HepG2 (cell line): ENCODE results near the gene GTF2H4. TPM values are rescaled to one million over a fixed set of nuclear protein-coding genes. Genes with fewer than 3 reads are reported as not detected.

Experiments
- AFF4 ChIP-seq: sonication (generic); formaldehyde crosslinking; IDR thresholded peaks from 2 replicates; pipeline ENCODE4 v1.4.0; 2020; ENCODE audit warnings: missing genetic modification reagents
- AGO1 ChIP-seq: fragments of 200-400 bp; formaldehyde crosslinking; IDR thresholded peaks from 2 replicates; pipeline ENCODE4 v1.6.1; 2017; ENCODE audit warnings: mild to moderate bottlenecking, low read depth, low read length, moderate library complexity; ENCODE audit not compliant: poor library complexity, severe bottlenecking
- ARID2 ChIP-seq: sonication (generic); formaldehyde crosslinking; IDR thresholded peaks from 2 replicates; pipeline ENCODE4 v1.8.1; 2022; ENCODE audit warnings: mild to moderate bottlenecking, missing genetic modification reagents, borderline replicate concordance
- EP300 ChIP-seq, 3 experiments: sonication (generic) in 1 of 3; formaldehyde crosslinking in 1 of 3; IDR thresholded peaks; 2 replicates each; pipeline versions ENCODE4 v1.5.1 to v1.6.1; 2011 to 2020; ENCODE audit warnings: low read depth in 2 of 3, low read length in 2 of 3, borderline replicate concordance in 1 of 3, improper control_type of control experiment in 1 of 3, mild to moderate bottlenecking in 1 of 3, missing genetic modification reagents in 1 of 3, moderate library complexity in 1 of 3
- KLF15 ChIP-seq: sonication (generic); formaldehyde crosslinking; IDR thresholded peaks from 2 replicates; pipeline ENCODE4 v1.8.1; 2023; ENCODE audit warnings: borderline replicate concordance, mild to moderate bottlenecking, inconsistent platforms, missing genetic modification reagents, mixed read lengths
- MEIS2 ChIP-seq: sonication (generic); formaldehyde crosslinking; IDR thresholded peaks from 2 replicates; pipeline ENCODE4 v1.9.0; 2021; ENCODE audit warnings: mild to moderate bottlenecking, missing genetic modification reagents
- SOX5 ChIP-seq: IDR thresholded peaks from 2 replicates; pipeline ENCODE4 v1.6.1; 2016; ENCODE audit warnings: borderline replicate concordance
- STAT6 ChIP-seq: sonication (generic); formaldehyde crosslinking; IDR thresholded peaks from 2 replicates; pipeline ENCODE4 v1.4.0; 2020; ENCODE audit warnings: missing genetic modification reagents, mild to moderate bottlenecking, borderline replicate concordance
- ZNF230 ChIP-seq: sonication (generic); formaldehyde crosslinking; IDR thresholded peaks from 2 replicates; pipeline ENCODE4 v1.4.0; 2020; ENCODE audit warnings: mild to moderate bottlenecking, missing genetic modification reagents
- ZNF343 ChIP-seq: sonication (generic); formaldehyde crosslinking; IDR thresholded peaks from 2 replicates; pipeline ENCODE4 v1.4.0; 2020; ENCODE audit warnings: mild to moderate bottlenecking, missing genetic modification reagents
- ZNF484 ChIP-seq: sonication (generic); formaldehyde crosslinking; IDR thresholded peaks from 2 replicates; pipeline ENCODE4 v1.5.1; 2020; ENCODE audit warnings: mild to moderate bottlenecking, low read depth, missing genetic modification reagents, borderline replicate concordance
- ZNF652 ChIP-seq: IDR thresholded peaks from 2 replicates; pipeline ENCODE4 v1.6.1; 2016; ENCODE audit warnings: low read depth, borderline replicate concordance
- ZNF720 ChIP-seq: sonication (generic); formaldehyde crosslinking; IDR thresholded peaks from 2 replicates; pipeline ENCODE4 v1.4.0; 2020; ENCODE audit warnings: missing genetic modification reagents
- ZNF776 ChIP-seq: sonication (generic); formaldehyde crosslinking; IDR thresholded peaks from 2 replicates; pipeline ENCODE4 v1.4.0; 2020; ENCODE audit warnings: mild to moderate bottlenecking, missing genetic modification reagents
- polyA plus RNA-seq, 8 experiments: library from polyadenylated mRNA; depleted of rRNA in 3 of 8; stranded (reverse) in 7 of 8; unstranded in 1 of 8; fragments of >200 nt; fragmentation: Illumina TruSeq in 4 of 8; extraction: Trizol in 4 of 8; gene quantifications; 2 replicates each; pipeline versions ENCODE4 v1.2.1 to v1.2.3, GENCODE V29; 2011 to 2016; ENCODE audit warnings: low read depth in 4 of 8, missing spikeins in 1 of 8, mixed read lengths in 1 of 8; ENCODE audit not compliant: insufficient read depth in 1 of 8
- total RNA-seq, 5 experiments: library from RNA; depleted of rRNA; stranded (reverse); fragments of >200 nt; fragmentation: Illumina TruSeq; extraction: Trizol; gene quantifications; 2 replicates each; pipeline ENCODE4 v1.2.3, GENCODE V29; 2016; ENCODE audit warnings: low read depth in 1 of 5
- TF ChIP-seq, protein P1 (sequence below): sonication (generic); formaldehyde crosslinking; IDR thresholded peaks from 2 replicates; pipeline ENCODE4; 2020; ENCODE audit warnings: missing genetic modification reagents, mild to moderate bottlenecking, borderline replicate concordance
- TF ChIP-seq, protein P2 (sequence below): sonication (generic); formaldehyde crosslinking; IDR thresholded peaks from 2 replicates; pipeline ENCODE4 v1.8.0; 2022; ENCODE audit warnings: mild to moderate bottlenecking, missing genetic modification reagents, moderate library complexity

Gene GTF2H4
- total and polyA plus RNA-seq, 2 of the 13 experiments (the other 11 are each of a cell fraction or from before 2014, with no cell fraction given) = 15.9 to 49.3 TPM

DNA sequence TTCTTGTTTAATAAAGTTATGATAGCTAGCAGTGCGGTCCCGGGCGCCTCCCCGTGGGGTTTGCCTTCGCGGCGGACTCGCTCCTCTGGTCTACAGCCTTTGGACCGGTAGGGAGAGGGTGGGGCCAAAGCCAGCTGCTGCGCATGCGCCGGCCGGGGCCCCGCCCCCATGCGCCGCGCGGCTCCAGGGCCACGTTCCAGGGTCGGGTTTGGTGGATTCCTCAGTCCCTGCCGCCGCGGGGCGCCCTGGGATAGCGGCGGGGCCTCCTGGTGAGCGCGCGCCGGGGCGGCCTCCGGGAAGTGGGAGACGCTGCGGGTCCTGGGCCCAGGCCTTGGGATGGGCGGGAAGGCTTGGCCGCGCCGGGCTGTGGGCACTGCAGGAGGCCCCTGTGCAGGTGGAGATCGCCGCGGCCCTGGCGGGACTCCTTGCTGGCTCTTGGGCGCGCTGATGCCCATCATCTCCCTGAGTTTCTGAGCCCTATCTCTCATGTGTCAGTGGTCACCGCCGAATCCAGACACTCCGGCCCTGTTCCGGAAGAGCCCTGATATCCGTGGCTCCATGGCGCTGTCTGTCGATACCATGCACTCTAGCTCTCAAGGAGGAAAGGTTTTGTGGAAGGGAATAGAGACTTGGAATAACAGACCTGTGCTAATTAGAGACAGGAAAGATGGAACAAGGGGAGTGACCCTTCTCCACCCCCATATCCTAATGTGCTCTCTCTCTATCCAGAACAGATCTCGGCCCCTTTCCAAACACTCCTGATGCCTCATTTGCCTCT is 6.3 kb downstream of the GTF2H4 start, which contains the start of gene VARS2 (continued):
- TF ChIP-seq ZNF230 (CRISPR knock-in tag) (peak; percentile 88), ARID2 (CRISPR knock-in tag) (peak; percentile 88), STAT6 (no peak; the same call in 1 of the 2 replicates), ZNF484 (CRISPR knock-in tag) (no peak), KLF15 (CRISPR knock-in tag) (peak; percentile 62; the same call in 1 of the 2 replicates), ZNF343 (CRISPR knock-in tag) (peak; percentile 98), AGO1 (peak; percentile 88), ZNF720 (peak; percentile 76; the same call in 1 of the 2 replicates), ZNF776 (CRISPR knock-in tag) (peak; percentile 98), AFF4 (no peak; the same call in 1 of the 2 replicates), SOX5 (CRISPR knock-in tag) (peak; percentile 75), ZNF652 (CRISPR knock-in tag) (no peak), MEIS2 (peak; percentile 91), EP300 (IDR thresholded peaks at IDR 0.05; ENCODE audit: low read depth in 2 of 2, low read length in 2 of 2) (peak in 1 of 2 experiments; percentile 35; a peak in 1 of 4 replicates), EP300 (CRISPR knock-in tag; IDR thresholded peaks at IDR 0.05; ENCODE audit: borderline replicate concordance) (peak; percentile 59; the same call in 1 of the 2 replicates)
- TF ChIP-seq, protein P1, sequence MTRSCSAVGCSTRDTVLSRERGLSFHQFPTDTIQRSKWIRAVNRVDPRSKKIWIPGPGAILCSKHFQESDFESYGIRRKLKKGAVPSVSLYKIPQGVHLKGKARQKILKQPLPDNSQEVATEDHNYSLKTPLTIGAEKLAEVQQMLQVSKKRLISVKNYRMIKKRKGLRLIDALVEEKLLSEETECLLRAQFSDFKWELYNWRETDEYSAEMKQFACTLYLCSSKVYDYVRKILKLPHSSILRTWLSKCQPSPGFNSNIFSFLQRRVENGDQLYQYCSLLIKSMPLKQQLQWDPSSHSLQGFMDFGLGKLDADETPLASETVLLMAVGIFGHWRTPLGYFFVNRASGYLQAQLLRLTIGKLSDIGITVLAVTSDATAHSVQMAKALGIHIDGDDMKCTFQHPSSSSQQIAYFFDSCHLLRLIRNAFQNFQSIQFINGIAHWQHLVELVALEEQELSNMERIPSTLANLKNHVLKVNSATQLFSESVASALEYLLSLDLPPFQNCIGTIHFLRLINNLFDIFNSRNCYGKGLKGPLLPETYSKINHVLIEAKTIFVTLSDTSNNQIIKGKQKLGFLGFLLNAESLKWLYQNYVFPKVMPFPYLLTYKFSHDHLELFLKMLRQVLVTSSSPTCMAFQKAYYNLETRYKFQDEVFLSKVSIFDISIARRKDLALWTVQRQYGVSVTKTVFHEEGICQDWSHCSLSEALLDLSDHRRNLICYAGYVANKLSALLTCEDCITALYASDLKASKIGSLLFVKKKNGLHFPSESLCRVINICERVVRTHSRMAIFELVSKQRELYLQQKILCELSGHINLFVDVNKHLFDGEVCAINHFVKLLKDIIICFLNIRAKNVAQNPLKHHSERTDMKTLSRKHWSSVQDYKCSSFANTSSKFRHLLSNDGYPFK (CRISPR knock-in tag) = no peak; the same call in 1 of the 2 replicates
- TF ChIP-seq, protein P2, sequence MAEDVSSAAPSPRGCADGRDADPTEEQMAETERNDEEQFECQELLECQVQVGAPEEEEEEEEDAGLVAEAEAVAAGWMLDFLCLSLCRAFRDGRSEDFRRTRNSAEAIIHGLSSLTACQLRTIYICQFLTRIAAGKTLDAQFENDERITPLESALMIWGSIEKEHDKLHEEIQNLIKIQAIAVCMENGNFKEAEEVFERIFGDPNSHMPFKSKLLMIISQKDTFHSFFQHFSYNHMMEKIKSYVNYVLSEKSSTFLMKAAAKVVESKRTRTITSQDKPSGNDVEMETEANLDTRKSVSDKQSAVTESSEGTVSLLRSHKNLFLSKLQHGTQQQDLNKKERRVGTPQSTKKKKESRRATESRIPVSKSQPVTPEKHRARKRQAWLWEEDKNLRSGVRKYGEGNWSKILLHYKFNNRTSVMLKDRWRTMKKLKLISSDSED (CRISPR knock-in tag) = no peak
